DMS153 (cell line): ENCODE results near the gene CRYBG3.
"Not testable (repeated sequence)": the region's sequence is repeated elsewhere in the genome, so short reads cannot be mapped to it uniquely, and the experiment has no call there.

ENCODE experiments used
- DNase-seq: peaks from one replicate; lab custom pipeline; 2025; lab: John Stamatoyannopoulos, UW

CRYBG3 gene

GRCh38 chr3:97821774-97822358 is at the start of gene CRYBG3:
Gene CRYBG3 (plus strand): TSS chr3:97822011. CDS start chr3:97822207, 196 bp downstream.
- DNase-seq, result peak; percentile 54

- no peak for DNase-seq
These were observed 48.9 kb upstream of the CRYBG3 start for GRCh38 chr3:97772926-97773325.

GRCh38 chr3:97778152-97778551 is 43.7 kb upstream of the CRYBG3 start:
- no peak for DNase-seq

GRCh38 chr3:97793420-97794019 is 28.3 kb upstream of the CRYBG3 start:
- peak; percentile 1 for DNase-seq

GRCh38 chr3:97795951-97796350 is 25.9 kb upstream of the CRYBG3 start:
- no peak for DNase-seq

GRCh38 chr3:97804471-97804870 is 17.3 kb upstream of the CRYBG3 start:
- no peak for DNase-seq

GRCh38 chr3:97810779-97811390 is 10.9 kb upstream of the CRYBG3 start:
- DNase-seq, result no peak

GRCh38 chr3:97815149-97815917 is 6.5 kb upstream of the CRYBG3 start:
- DNase-seq, result no peak

- no peak for DNase-seq
These were observed 5.0 kb upstream of the CRYBG3 start for GRCh38 chr3:97816811-97817210.

GRCh38 chr3:97817965-97818364 is 3.8 kb upstream of the CRYBG3 start:
- peak; percentile 60 for DNase-seq

- DNase-seq, result no peak
These were observed 1.0 kb upstream of the CRYBG3 start for GRCh38 chr3:97820780-97821179.

- DNase-seq, result no peak
These were observed 481 bp upstream of the CRYBG3 start for GRCh38 chr3:97821287-97821773.

GRCh38 chr3:97822359-97822775 is 556 bp downstream of the CRYBG3 start:
- DNase-seq, result no peak

GRCh38 chr3:97823046-97824004 is 1.5 kb downstream of the CRYBG3 start:
- no peak for DNase-seq

- no peak for DNase-seq
These were observed 3.3 kb downstream of the CRYBG3 start for GRCh38 chr3:97825101-97825500.

- DNase-seq, result no peak
These were observed 6.1 kb downstream of the CRYBG3 start for GRCh38 chr3:97827741-97828471.

- no peak for DNase-seq
These were observed 7.4 kb downstream of the CRYBG3 start for GRCh38 chr3:97829198-97829597.

GRCh38 chr3:97830638-97831037 is 8.8 kb downstream of the CRYBG3 start:
- no peak for DNase-seq

GRCh38 chr3:97831140-97831539 is 9.3 kb downstream of the CRYBG3 start:
- no peak for DNase-seq

GRCh38 chr3:97833184-97833583 is 11.4 kb downstream of the CRYBG3 start:
- DNase-seq, result not testable (repeated sequence)

- DNase-seq, result no peak
These were observed 13.9 kb downstream of the CRYBG3 start for GRCh38 chr3:97835761-97836160.
